ENCODE data around the gene COX5B.

DNA sequence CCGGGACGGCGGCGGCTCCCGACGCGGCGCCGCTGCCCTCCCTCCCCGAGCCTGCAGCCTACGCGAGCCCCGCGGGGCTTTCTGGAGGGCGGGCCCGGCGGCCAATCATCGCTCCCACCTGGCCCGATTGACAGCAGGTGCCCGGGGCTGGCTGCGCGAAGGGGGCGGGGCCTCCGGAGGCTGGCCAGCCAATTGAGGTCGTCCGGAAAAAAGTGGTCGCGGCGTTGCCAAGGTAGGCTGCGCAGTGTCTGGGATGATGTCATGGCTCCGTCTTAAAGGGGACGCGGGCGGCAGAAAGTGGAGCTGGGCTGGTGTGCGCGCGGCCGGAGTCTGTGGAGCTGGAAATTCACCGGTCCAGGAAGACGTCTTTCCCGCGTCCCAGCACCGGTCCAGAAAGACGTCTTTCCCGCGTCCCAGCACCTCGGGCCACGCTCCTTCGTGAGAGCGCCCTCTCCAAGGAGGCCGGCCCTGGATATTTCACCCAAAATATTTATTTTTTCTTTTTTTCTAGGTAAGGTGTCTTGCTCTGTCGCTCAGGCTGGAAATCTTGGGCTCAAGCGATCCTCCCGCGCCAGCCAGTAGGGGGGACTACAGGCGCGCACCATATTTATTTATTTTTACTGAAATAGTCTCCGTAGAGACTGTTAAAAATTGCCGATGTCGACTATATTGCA is 18.2 kb downstream of the COX5B start, which contains the start of gene ACTR1B:
- no peak for TF ChIP-seq EZH2phosphoT487 (IDR thresholded peaks at IDR 0.05; ENCODE audit: borderline replicate concordance, low read depth, low read length)
- TF ChIP-seq, protein P1, sequence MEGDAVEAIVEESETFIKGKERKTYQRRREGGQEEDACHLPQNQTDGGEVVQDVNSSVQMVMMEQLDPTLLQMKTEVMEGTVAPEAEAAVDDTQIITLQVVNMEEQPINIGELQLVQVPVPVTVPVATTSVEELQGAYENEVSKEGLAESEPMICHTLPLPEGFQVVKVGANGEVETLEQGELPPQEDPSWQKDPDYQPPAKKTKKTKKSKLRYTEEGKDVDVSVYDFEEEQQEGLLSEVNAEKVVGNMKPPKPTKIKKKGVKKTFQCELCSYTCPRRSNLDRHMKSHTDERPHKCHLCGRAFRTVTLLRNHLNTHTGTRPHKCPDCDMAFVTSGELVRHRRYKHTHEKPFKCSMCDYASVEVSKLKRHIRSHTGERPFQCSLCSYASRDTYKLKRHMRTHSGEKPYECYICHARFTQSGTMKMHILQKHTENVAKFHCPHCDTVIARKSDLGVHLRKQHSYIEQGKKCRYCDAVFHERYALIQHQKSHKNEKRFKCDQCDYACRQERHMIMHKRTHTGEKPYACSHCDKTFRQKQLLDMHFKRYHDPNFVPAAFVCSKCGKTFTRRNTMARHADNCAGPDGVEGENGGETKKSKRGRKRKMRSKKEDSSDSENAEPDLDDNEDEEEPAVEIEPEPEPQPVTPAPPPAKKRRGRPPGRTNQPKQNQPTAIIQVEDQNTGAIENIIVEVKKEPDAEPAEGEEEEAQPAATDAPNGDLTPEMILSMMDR (conservative IDR thresholded peaks at IDR 0.05; ENCODE audit: low read length): peak; percentile 83

All from OCI-LY7 (cell line).